Stimulated activated CD8-positive, alpha-beta memory T cell treated with anti-CD3 and anti-CD28 coated beads, Interleukin-12 subunit alpha, Interleukin-12 subunit beta, amount 100 ng/mL, for 24 hours (primary cell): Measurements from ENCODE around the gene CACNA1H.
"Not testable (repeated sequence)": the region's sequence is repeated elsewhere in the genome, so short reads cannot be mapped to it uniquely, and the experiment has no call there.

Experiments used
- DNase-seq: peaks from one replicate; pipeline ENCODE4 v3.0.0-alpha.2; 2020; ENCODE audit errors: extremely low read depth

Gene CACNA1H

DNA sequence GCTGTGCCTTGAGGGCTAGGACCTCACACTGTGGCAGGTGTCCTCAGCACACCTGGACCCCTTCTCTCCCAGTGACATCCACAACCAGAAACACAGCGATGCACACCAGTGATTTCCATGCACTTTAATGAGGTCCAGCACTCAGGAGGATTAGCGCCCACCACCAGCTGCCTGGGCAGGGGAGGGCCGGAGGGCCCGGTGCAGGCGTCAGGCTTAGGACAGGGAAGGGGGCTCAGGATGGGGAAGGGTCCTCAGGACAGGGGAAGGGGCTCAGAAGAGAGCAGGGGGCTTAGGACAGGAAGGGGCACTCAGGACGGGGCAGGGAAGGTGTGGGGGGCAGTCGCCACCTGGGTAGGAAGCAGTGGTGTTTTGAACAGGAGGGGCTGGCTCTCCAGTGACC, 75.3 kb downstream of the CACNA1H start:
- not testable (repeated sequence) for DNase-seq

DNA sequence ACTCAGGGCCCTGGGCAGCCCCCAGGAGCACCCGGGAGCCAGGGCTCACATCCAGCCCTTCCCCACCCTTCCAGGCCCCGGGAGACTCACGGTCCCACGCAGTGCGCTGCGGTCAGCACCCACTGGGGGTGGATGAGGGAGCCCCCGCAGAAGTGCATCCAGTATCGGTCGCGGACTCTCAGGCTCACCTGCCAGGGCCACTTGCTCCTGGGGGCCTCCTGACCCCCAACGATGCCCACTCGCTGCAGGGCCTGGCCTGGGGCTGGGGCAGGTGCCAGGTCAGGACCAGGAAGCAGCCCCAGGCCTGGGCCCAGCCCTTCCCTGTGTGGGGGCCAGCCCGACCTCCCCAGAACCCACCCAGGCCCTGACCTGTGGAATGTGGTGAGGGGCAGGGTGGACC, 76.6 kb downstream of the CACNA1H start:
- not testable (repeated sequence) for DNase-seq

DNA sequence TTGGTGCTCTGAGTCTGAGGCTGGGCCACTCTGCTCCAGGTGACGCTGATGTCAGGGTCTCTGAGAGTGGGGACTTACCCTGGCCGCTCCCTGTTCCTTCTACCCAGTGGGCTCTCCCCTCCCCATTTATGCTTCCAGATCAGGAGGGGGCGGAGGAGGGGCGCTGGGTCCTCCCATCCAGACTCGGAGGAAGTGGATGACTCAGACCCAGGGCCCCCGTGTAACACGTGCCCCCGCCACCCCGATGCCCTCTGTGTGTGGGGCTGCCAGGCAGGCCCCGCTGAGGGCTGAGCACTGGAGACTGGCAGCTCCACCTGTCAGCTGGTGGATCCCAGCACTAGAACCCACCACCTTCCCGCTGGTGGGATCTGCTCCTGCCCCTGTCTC, 77.2 kb downstream of the CACNA1H start, which contains the start of gene TPSB2:
TPSB2 (minus strand) TSS at position 101 of the 387 bp plus-strand sequence. CDS start 233 bp downstream, outside the sequence.
- DNase-seq: not testable (repeated sequence)

DNA sequence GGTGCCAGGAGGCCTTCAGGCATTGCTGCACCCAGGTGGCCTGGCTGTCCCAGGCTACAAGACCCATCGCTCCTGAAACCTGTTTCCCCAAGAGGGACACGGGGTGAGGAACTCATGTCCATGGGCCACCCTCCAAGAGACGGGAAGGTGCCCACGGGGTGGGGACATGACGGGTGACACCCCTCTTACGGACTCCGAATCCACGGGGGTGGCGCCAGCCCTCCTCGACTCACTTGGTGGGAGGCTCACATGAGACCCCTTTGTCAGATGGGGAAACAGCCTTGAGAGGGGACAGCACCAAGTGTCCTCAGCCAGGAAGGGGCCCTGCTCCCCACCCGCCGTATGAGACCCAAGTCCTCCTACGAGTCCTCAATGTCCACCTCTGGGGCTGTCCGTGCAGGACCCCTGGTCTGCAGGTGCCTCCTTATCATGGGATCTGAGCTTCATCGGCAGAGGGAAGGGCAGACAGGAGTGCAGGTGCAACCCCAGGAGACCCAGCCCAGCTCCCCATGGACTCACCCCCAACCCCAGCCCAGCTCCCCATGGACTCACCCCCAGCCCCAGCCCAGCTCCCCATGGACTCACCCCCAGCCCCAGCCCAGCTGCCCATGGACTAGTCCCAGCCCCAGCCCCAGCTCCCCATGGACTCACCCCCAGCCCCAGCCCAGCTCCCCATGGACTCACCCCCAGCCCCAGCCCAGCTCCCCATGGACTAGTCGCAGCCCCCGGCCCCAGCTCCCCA, 77.7 kb downstream of the CACNA1H start:
- DNase-seq: not testable (repeated sequence)

DNA sequence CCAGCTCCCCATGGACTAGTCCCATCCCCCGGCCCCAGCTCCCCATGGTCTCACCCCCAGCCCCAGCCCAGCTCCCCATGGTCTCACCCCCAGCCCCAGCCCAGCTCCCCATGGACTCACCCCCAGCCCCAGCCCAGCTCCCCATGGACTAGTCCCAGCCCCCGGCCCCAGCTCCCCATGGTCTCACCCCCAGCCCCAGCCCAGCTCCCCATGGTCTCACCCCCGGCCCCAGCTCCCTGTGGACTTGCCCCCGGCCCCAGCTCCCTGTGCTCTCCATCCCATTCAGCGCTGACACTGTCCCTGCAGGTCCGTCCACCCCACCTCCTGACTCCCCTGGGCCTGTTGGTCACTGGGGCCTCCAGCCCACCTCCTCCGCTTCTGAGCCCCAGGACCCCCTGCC, 78.4 kb downstream of the CACNA1H start:
- DNase-seq: not testable (repeated sequence)

DNA sequence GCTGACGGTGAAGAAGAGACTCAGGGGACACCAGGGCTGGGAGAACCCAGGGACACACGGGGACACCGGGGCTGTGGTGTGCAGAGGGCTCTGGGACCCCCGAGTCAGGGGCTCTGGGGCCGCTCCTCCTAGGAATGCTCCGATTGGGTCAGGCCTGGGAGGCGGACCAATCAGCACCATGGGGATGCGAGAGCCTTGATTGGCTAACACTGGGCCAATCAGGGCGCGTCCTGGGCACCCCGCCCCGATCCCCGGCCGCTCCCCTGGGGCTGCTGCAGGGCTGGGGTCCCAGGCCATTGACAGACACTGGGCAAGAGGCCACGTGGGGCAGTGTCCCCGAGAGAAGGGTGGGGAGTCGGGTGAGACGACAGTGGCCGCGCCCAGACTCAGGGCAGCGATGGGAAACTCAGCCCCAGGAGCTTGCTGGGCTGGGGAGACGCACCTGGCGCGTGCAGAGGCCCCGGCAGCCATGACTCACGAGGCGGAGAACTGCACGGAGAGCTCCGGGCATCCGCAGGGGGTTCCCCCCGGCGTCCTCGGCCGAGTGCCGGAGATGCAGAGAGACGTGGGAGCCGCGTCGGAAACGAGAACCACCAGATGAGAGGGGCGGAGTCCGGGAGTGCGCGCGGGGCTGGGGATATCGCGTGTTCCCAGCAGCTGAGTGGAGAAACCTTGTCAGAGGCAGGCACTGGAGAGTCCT, 79.3 kb downstream of the CACNA1H start:
- DNase-seq: not testable (repeated sequence)

DNA sequence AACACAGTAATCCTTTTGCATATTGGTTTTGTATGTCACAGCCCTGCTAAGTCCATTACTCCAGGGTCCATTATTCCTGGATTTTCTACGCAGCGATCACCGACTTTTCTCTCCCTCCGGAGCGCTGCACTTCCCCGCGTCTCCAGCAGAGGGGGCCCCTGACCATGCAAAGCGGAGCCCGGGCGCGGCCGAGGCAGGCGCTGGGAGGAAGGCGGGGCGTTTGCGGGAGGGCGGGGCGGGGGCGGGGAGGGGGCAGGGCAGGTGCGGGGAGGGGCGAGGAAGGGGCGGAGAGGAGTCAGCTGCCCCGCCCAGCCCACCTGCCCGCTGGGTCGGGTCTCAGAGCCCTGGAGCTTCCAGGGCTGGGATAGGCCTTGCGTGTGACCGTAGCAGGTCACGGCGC, 83.8 kb downstream of the CACNA1H start:
- not testable (repeated sequence) for DNase-seq

DNA sequence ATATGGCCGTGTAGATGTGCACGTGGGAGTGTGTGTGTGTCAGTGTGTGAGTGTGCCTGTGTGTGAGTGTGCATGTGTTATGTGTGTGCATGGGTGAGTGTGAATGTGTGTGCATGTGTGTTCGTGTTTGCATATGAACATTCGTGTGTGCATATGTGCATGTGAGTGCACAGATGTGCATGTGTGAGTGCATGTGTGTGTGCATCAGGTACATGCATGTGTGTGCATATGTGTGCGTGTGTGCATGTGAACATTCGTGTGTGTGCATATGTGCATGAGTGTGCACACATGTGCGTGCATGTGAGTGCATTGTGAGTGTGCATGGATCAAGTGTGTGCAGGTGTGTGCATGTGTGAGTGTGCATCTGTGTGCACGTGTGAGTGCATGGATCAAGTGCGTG, 85.1 kb downstream of the CACNA1H start:
- no peak for DNase-seq

DNA sequence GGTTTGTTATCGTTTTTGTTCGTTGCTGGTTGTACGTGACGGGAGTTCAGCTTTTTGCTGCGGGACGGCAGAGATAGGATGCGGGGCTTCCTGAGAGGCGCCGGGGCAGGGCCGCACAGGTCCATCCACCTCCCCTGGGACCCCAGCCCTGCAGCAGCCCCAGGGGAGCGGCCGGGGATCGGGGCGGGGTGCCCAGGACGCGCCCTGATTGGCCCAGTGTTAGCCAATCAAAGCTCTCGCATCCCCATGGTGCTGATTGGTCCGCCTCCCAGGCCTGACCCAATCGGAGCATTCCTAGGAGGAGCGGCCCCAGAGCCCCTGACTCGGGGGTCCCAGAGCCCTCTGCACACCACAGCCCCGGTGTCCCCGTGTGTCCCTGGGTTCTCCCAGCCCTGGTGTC, 86.0 kb downstream of the CACNA1H start:
- DNase-seq: not testable (repeated sequence)

DNA sequence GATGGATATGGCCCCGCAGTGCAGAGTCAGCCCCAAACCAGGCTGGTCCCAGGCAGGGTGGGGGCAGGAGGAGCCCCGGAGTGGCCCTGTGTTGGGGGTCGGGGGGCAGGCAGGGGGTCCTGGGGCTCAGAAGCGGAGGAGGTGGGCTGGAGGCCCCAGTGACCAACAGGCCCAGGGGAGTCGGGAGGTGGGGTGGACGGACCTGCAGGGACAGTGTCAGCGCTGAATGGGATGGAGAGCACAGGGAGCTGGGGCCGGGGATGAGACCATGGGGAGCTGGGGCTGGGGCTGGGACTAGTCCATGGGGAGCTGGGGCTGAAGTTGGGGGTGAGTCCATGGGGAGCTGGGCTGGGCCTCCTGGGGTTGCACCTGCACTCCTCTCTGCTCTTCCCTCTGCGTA, 86.7 kb downstream of the CACNA1H start:
- not testable (repeated sequence) for DNase-seq

DNA sequence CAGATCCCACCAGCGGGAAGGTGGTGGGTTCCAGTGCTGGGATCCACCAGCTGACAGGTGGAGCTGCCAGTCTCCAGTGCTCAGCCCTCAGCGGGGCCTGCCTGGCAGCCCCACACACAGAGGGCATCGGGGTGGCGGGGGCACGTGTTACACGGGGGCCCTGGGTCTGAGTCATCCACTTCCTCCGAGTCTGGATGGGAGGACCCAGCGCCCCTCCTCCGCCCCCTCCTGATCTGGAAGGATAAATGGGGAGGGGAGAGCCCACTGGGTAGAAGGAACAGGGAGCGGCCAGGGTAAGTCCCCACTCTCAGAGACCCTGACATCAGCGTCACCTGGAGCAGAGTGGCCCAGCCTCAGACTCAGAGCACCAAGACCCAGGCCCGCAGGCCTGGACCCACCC, 87.5 kb downstream of the CACNA1H start, which contains the start of gene TPSAB1:
TPSAB1 (plus strand) TSS at position 270 of the 400 bp plus-strand sequence. CDS start 234 bp downstream, outside the sequence.
- not testable (repeated sequence) for DNase-seq

DNA sequence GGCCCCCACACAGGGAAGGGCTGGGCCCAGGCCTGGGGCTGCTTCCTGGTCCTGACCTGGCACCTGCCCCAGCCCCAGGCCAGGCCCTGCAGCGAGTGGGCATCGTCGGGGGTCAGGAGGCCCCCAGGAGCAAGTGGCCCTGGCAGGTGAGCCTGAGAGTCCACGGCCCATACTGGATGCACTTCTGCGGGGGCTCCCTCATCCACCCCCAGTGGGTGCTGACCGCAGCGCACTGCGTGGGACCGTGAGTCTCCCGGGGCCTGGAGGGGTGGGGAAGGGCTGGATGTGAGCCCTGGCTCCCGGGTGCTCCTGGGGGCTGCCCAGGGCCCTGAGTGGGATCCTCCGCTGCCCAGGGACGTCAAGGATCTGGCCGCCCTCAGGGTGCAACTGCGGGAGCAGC, 88.2 kb downstream of the CACNA1H start:
- not testable (repeated sequence) for DNase-seq

DNA sequence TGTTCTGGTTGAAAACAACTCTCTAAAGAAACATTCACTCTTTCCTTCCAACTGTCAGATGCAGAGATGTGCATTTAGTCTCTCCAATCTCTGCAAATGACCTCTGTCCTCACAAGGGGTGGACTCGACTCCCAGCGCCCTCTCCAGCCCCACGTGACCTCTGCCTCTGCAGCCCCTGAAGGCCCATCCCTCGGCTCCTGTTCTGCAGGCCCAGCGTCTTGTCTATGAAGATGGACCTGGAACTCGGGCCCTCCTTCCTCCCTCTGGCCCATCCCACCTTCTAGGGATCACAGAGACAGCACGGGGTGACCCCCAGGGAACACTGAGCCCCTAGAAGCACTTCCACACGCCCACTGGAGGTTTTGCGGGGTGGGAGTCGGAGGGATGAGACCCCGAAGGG, 90.5 kb downstream of the CACNA1H start:
- not testable (repeated sequence) for DNase-seq

DNA sequence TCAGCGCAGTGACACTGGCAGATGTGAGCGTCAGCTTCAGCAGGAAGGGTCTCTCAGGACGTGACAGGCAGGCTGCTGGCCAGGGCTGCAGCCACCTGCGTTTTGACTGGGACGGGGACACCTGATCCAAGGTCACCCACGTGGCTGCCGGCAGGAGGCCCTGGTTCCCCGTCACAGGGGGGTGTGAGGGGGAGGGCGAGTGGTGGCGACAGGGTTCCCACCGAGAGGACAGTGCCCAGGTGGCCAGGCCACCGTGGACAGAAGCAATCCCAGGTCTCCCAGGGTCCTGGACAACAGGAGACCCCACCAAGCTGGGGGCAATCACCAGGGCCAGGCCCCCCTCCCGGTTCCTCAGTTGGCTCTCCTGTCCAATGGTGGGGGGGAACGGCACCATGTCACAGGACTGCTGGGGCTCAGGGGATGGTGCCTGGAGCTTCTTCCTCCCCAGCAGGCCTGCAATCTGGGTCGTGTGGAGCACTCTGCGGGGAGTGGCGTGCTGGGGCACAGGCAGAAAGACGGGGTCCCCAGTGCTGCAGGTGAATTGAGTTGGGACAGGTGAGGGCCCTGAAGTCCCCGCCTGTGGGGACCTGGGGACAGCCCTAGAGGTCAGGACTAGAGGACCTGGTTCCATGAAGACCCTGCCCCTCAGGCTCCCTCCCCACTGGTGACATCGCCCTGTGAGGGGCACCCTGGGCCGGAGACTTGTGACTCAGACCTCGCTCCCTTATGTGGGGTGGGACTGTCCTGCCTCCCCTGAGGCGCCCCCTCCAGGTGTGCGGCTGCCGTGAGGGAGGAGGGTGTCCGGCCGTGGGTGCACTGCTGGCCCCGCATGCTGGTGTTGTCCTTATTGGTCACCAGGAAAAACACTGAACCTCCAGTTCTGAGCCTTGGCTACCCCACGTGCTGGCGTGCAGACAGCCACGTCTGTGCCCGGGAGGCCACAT, 91.3 kb downstream of the CACNA1H start:
- not testable (repeated sequence) for DNase-seq

DNA sequence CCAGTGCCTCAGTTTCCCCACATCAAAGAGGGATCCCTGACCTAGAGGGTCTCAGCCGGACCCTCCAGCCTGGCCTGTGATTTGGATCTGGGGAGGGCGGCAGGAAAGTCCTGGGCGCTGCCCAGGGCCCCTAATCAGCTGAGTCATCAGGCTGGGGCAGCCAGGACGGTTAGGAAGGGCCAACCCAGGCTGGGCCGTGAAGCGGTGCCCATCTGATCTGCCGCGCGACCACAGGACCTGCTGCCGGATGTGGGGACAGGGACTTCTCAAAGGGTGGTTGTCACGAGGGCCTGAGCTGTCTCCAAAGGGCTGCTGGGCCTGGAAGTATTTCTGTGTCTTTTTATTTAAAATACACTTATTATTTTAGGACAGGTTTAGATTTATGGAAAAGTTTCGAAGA, 92.0 kb downstream of the CACNA1H start:
- DNase-seq: no peak

DNA sequence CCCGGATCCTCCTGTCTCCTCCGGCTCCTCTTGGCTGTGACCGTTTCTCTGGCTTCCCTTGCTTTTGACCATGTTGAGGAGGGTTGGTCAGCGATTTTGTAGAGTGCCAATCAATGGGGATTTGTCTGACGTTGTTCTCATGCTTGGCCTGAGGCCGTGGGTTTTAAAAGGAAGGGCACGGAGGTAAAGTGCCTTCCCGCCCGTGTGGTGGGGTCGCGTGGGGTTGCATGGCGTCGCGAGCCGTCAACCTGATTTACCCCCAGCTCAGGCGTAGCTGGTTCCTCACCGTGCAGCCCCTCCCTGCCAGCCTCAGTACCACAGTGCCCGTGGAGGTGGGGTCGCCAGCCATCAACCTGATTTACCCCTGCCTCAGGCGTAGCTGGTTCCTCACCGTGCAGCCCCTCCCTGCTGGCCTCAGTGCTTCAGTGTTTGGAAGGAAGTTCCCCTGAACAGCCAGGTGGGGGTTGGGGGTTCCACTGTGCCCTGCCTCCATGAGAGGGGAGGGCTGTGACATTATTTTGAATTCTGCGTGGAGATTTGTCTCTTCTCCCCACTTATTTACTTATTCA, 92.6 kb downstream of the CACNA1H start:
- DNase-seq: no peak

DNA sequence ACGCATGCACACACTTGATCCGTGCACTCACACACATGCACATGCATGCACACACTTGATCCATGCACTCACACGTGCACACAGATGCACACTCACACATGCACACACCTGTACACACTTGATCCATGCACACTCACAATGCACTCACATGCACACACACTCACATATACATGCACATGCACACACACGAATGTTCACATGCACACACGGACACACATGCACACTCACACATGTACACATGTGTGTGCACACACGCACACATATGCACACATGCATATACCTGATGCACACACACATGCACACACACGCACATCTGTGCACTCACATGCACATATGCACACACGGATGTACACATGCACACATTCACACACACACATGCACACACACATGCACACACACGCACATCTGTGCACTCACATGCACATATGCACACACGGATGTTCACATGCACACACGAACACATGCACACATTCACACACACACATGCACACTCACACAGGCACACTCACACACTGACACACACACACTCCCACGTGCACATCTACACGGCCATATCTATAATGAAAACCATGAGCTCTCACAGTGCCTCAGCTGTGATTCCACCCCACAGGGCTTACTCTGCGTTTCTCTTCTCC, 95.1 kb downstream of the CACNA1H start:
- not testable (repeated sequence) for DNase-seq

DNA sequence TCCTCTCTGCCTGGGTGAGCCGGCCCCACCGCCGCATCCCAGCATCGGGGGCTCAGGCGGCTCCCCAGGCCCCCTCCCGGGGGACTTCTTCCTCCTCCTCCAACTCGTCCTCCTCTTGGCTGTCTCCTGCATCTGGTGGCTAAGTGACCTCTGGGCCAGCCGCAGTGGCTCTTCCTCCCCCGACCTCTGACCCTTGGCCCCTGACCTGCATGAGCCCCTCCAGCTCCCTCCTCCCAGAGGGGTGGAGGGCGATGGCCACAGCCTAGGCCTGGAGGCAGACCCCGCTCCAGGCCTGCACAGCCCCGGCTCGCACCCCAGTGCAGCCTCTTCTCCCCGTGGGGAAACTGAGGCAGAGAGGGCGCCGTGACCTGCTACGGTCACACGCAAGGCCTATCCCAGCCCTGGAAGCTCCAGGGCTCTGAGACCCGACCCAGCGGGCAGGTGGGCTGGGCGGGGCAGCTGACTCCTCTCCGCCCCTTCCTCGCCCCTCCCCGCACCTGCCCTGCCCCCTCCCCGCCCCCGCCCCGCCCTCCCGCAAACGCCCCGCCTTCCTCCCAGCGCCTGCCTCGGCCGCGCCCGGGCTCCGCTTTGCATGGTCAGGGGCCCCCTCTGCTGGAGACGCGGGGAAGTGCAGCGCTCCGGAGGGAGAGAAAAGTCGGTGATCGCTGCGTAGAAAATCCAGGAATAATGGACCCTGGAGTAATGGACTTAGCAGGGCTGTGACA, 96.3 kb downstream of the CACNA1H start:
- not testable (repeated sequence) for DNase-seq

DNA sequence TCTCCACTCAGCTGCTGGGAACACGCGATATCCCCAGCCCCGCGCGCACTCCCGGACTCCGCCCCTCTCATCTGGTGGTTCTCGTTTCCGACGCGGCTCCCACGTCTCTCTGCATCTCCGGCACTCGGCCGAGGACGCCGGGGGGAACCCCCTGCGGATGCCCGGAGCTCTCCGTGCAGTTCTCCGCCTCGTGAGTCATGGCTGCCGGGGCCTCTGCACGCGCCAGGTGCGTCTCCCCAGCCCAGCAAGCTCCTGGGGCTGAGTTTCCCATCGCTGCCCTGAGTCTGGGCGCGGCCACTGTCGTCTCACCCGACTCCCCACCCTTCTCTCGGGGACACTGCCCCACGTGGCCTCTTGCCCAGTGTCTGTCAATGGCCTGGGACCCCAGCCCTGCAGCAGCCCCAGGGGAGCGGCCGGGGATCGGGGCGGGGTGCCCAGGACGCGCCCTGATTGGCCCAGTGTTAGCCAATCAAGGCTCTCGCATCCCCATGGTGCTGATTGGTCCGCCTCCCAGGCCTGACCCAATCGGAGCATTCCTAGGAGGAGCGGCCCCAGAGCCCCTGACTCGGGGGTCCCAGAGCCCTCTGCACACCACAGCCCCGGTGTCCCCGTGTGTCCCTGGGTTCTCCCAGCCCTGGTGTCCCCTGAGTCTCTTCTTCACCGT, 100.9 kb downstream of the CACNA1H start:
- not testable (repeated sequence) for DNase-seq

DNA sequence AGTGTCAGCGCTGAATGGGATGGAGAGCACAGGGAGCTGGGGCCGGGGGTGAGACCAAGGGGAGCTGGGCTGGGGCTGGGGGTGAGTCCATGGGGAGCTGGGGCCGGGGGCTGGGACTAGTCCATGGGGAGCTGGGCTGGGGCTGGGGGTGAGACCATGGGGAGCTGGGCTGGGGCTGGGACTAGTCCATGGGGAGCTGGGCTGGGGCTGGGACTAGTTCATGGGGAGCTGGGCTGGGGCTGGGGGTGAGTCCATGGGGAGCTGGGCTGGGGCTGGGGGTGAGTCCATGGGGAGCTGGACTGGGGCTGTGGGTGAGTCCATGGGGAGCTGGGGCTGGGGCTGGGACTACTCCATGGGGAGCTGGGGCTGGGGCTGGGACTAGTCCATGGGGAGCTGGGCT, 101.9 kb downstream of the CACNA1H start:
- not testable (repeated sequence) for DNase-seq
